Erythroblast (primary cell): Measurements from ENCODE around the gene DYRK4.

Experiments used
- GATA1 ChIP-seq: IDR thresholded peaks from 2 replicates; pipeline ENCODE4 v1.6.1; 2011; ENCODE audit warnings: low read depth, mild to moderate bottlenecking, control low read depth, low read length, moderate library complexity
- POLR2A ChIP-seq: IDR thresholded peaks from 2 replicates; pipeline ENCODE4 v1.6.1; 2011; ENCODE audit warnings: mild to moderate bottlenecking, low read length

DNA sequence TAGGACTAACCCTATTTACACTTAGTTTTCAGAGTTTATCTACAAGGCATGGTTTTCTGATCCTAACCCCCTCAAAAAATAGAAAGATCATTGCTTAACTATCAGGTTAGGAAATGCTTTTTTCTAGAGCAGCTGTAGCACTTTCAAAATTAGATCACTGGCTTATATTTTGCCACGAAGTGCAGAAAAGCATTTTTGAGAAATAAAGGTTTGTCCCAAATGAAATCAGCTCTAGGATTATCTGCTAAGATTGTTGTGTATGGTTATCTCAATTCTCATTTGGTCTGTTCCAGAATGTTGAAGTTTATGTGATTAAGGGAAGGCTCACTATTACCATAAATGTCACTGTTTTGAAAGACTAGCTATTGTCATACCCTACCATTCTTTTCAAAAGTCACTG is 9.8 kb upstream of the DYRK4 start:
- TF ChIP-seq POLR2A (no peak), GATA1 (no peak)
